ENCODE measurements around the gene PDCD7. TPM values are rescaled to one million over a fixed set of nuclear protein-coding genes. Genes with fewer than 3 reads are reported as not detected.

Gene PDCD7
- total RNA-seq, 2 experiments from 2014 or later, result 40.0 to 40.2 TPM

DNA sequence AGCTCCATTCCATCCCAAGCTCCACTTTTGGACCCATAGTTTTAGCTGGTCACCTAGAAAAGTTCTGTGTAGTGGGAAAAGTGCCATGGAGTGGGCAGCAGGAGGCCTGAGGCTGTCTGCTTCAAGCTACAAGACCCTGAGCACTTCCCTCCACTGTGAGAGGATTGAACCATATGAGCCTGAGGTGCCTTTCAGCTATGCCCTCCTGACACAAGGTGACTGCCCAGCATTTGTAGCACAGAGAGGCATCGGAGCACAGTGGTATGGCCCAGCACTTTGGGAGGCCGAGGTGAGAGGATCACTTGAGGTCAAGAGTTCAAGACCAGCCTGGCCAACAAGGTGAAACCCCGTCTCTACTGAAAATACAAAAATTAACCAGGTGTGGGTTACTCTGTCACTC, 61.0 kb downstream of the PDCD7 start:
- H3K9me3 Mint-ChIP-seq (ENCODE audit: low read depth), result no peaks in the 10 kb centered on the region
- peaks cover 23% of the 10 kb centered on the region for H3K27me3 Mint-ChIP-seq
- H3K27ac Mint-ChIP-seq, result no peak overlapping the region
- CTCF ChIA-PET, result interaction anchor here (0.6 to 1.0 kb wide), 3 partner anchors 12 to 79 kb away, joined by 3 read pairs; no protein-coding TSS in a partner anchor
- no peak for DNase-seq
- no peaks in the 10 kb centered on the region for H3K36me3 Mint-ChIP-seq
- peaks cover 3% of the 10 kb centered on the region for H3K4me1 Mint-ChIP-seq
- no peak overlapping the region for H3K4me3 Mint-ChIP-seq
- ATAC-seq, result no peak

- no peak for ATAC-seq
- H3K27me3 Mint-ChIP-seq, result peaks cover 27% of the 10 kb centered on the region
- CTCF ChIA-PET, result interaction anchor here (0.7 to 1.0 kb wide), 2 partner anchors 12 to 38 kb away, joined by 3 read pairs; no protein-coding TSS in a partner anchor
- no peak for DNase-seq
- no peak overlapping the region for H3K4me3 Mint-ChIP-seq
- H3K27ac Mint-ChIP-seq, result no peak overlapping the region
- H3K36me3 Mint-ChIP-seq, result no peaks in the 10 kb centered on the region
- H3K9me3 Mint-ChIP-seq (ENCODE audit: low read depth), result no peaks in the 10 kb centered on the region
- H3K4me1 Mint-ChIP-seq, result peaks cover 4% of the 10 kb centered on the region
Measured at GRCh38 chr15:65072027-65072426, 61.6 kb downstream of the PDCD7 start.

DNA sequence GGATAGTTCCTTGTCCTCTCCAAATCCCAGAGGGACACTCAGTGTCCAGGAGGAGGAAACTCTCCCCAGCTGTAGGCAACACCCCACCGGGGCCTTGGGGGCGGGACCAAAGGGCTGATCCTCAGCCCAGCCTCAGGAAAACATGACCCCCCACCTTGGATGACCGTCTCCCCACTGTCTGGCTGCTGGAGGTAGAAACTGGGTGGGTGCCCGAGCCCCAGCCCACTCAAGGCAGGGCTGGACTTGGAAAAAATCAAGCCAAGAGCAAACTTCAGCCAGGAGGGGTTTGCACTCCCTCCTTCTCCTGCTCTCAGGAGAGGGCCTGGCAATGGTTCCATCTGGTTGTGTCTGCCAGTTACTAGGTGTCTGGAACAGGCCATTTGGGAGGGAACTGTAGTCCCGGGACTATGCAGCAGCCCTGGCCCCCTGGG, 62.2 kb downstream of the PDCD7 start:
- Mint-ChIP-seq H3K27me3 (peaks cover 32% of the 10 kb centered on the region), H3K4me1 (peaks cover 3% of the 10 kb centered on the region), H3K4me3 (no peak overlapping the region), H3K36me3 (no peaks in the 10 kb centered on the region), H3K27ac (no peak overlapping the region), H3K9me3 (ENCODE audit: low read depth) (no peaks in the 10 kb centered on the region)
- ATAC-seq, result no peak
- no peak for DNase-seq
- CTCF ChIA-PET, result interaction anchor here (0.6 to 1.2 kb wide), 2 partner anchors 16 to 363 kb away, joined by 3 read pairs; no protein-coding TSS in a partner anchor

- no peaks in the 10 kb centered on the region for H3K9me3 Mint-ChIP-seq (ENCODE audit: low read depth)
Measured at GRCh38 chr15:65069779-65070546, 63.6 kb downstream of the PDCD7 start.

DNA sequence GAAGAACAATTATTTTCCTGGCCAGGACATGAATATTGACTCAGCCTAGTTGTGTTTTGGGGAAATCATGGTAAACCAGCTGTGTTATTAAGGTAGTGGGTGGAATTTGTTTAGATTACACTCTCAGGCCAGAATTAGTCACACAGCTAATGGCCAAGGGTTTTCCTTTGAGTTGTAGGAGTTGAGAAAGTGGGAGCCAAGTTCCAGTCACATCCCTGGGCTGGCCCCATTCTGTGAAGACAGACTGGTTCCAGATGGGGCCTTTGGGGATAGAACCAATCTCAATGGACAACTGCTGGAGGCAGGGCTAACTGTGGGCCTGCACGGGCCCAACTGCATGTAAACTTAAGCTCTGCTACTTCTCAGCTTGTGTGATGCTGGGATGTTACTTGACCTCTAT, 64.4 kb downstream of the PDCD7 start:
- CTCF ChIA-PET, result interaction anchor here (1.0 to 1.5 kb wide), 3 partner anchors 8 to 34 kb away, joined by 3 to 4 read pairs (median 3); no protein-coding TSS in a partner anchor
- Mint-ChIP-seq H3K27ac (no peak overlapping the region), H3K4me1 (peaks cover 2% of the 10 kb centered on the region), H3K4me3 (no peak overlapping the region), H3K36me3 (no peaks in the 10 kb centered on the region), H3K9me3 (ENCODE audit: low read depth) (no peaks in the 10 kb centered on the region), H3K27me3 (peaks cover 46% of the 10 kb centered on the region)
- ATAC-seq (no peak), DNase-seq (no peak)

More at GRCh38 chr15:65069779-65070546, 63.6 kb downstream of the PDCD7 start:
- H3K4me1 Mint-ChIP-seq, result peaks cover 2% of the 10 kb centered on the region
- H3K27me3 Mint-ChIP-seq, result peaks cover 45% of the 10 kb centered on the region
- DNase-seq (no peak), ATAC-seq (no peak)
- CTCF ChIA-PET, result interaction anchor here (1.0 to 1.2 kb wide), 3 partner anchors 7 to 32 kb away, joined by 3 read pairs; no protein-coding TSS in a partner anchor
- H3K4me3 Mint-ChIP-seq, result no peak overlapping the region
- H3K36me3 Mint-ChIP-seq, result no peaks in the 10 kb centered on the region
- no peak overlapping the region for H3K27ac Mint-ChIP-seq

DNA sequence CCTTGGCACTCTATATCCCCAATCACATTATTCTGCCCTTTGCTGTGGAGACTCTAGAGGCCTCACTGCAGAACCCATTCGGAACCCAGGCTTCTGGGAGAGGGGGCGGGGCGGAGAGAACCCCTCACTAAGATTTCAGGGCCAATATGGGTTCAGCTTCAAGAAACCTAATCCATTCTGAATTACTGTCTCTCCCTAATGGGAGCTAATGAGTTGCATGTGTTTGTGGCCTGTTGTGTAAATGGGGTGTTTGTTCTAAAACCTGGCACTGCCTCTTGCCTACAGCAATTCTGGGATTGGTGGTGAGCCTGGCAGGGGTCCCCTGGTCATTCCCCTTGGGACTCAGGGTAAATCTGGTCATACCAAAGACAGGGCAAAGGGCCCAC, 65.2 kb downstream of the PDCD7 start:
- CTCF ChIA-PET, result interaction anchor here (1.5 kb wide), 1 partner anchor 34 kb away, joined by 4 read pairs; no protein-coding TSS in a partner anchor
- Mint-ChIP-seq H3K36me3 (no peaks in the 10 kb centered on the region), H3K4me1 (peaks cover 2% of the 10 kb centered on the region), H3K27ac (no peak overlapping the region), H3K9me3 (ENCODE audit: low read depth) (no peaks in the 10 kb centered on the region), H3K27me3 (peaks cover 52% of the 10 kb centered on the region), H3K4me3 (no peak overlapping the region)
- ATAC-seq (no peak), DNase-seq (no peak)

- Mint-ChIP-seq H3K27ac (no peak within 1 kb of the TSS), H3K27me3 (peaks cover 52% of the 10 kb centered on the region), H3K9me3 (ENCODE audit: low read depth) (no peaks in the 10 kb centered on the region), H3K4me1 (peaks cover 2% of the 10 kb centered on the region), H3K36me3 (no peaks in the 10 kb centered on the region), H3K4me3 (no peak within 1 kb of the TSS)
- CTCF ChIA-PET, result interaction anchor here (1.4 to 1.5 kb wide), 2 partner anchors 17 to 35 kb away, joined by 3 to 4 read pairs; no protein-coding TSS in a partner anchor
- DNase-seq, result no peak
- peak; percentile 42 for ATAC-seq
Measured at GRCh38 chr15:65067645-65068402, 65.8 kb downstream of the PDCD7 start, which contains the start of gene RASL12. Gene RASL12 (minus strand): TSS chr15:65067991. CDS start chr15:65067835, 156 bp downstream.

Other genes with a start within 250 kb of the PDCD7 start
- gene ANKDD1A, start 221.9 kb downstream of the PDCD7 start, total RNA-seq, result 10 to 100 TPM; 13.4 to 24.4 TPM
- 10 to 100 TPM; 56.0 to 60.4 TPM for gene SPG21, start 143.9 kb downstream of the PDCD7 start, total RNA-seq
- gene MTFMT, start 104.2 kb downstream of the PDCD7 start, total RNA-seq, result 10 to 100 TPM; 20.2 to 22.8 TPM
- gene SLC51B, start 88.4 kb downstream of the PDCD7 start, total RNA-seq, result not detected
- not detected for gene RASL12, start 65.8 kb downstream of the PDCD7 start, total RNA-seq
- gene KBTBD13, start 57.1 kb downstream of the PDCD7 start, total RNA-seq, result not detected
- 1 to 10 TPM; 3.3 to 4.7 TPM for gene UBAP1L, start 18.6 kb downstream of the PDCD7 start, total RNA-seq
- gene CLPX, start 51.5 kb upstream of the PDCD7 start, total RNA-seq, result 10 to 100 TPM; 46.8 to 58.8 TPM
- under 1 TPM in 1 of 2 experiments, not detected in 1; 0.05 TPM for gene CILP, start 77.7 kb upstream of the PDCD7 start, total RNA-seq
- gene PARP16, start 153.1 kb upstream of the PDCD7 start, total RNA-seq, result 10 to 100 TPM; 11.7 to 19.7 TPM
- gene RNU5A-1, start 162.2 kb upstream of the PDCD7 start, total RNA-seq, result not detected
- 10 to 100 TPM in 1 of 2 experiments, not detected in 1; 15.8 TPM for gene RNU5B-1, start 170.9 kb upstream of the PDCD7 start, total RNA-seq
- gene IGDCC3, start 244.2 kb upstream of the PDCD7 start, total RNA-seq, result not detected